AG09319 (cell line): ENCODE data around the gene BATF3.

Source experiments
- DNase-seq: peaks from one replicate; pipeline ENCODE4 v3.0.0-alpha.2; 2010; ENCODE audit warnings: low read depth; ENCODE audit errors: extremely low read depth
- TF ChIP-seq, protein P1 (sequence below): IDR thresholded peaks from 2 replicates; pipeline ENCODE4 v1.5.1; 2011; ENCODE audit warnings: low read depth, mild to moderate bottlenecking, inconsistent platforms, low read length, moderate library complexity

BATF3 gene

DNA sequence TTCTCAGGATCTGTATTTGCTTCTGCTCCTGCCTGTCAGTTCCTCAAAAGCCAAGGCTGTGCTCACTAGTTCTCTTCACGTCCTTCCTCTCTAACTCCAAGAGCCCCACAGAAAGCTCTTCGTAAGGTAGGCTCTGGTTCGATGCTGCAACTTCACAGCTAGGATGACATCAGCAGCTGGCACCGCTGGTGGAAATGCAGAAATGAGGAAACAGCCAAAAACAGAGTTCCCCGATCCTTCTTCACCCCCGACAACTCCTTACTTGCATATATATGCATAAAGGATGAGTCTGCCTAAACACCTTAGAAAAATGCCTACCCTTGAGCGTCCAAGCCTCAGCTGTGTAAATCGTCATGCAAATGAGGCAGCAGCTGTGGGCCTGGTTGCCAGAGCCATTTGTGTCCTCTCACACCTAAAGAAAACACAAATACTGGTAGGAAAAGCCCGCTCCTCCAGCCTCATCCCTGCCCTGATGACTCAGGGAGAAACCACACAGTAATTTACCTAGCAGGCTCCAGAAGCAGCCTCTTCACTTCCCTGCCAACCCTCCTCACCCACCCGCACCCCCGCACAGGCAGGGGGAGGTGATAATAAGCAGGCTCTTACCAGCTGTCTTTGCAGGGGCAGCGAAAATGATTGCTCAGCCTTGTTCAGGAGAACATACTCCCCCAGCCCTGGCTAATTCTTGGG lies 28.2 kb downstream of the BATF3 start:
- no peak for DNase-seq
- TF ChIP-seq, protein P1, sequence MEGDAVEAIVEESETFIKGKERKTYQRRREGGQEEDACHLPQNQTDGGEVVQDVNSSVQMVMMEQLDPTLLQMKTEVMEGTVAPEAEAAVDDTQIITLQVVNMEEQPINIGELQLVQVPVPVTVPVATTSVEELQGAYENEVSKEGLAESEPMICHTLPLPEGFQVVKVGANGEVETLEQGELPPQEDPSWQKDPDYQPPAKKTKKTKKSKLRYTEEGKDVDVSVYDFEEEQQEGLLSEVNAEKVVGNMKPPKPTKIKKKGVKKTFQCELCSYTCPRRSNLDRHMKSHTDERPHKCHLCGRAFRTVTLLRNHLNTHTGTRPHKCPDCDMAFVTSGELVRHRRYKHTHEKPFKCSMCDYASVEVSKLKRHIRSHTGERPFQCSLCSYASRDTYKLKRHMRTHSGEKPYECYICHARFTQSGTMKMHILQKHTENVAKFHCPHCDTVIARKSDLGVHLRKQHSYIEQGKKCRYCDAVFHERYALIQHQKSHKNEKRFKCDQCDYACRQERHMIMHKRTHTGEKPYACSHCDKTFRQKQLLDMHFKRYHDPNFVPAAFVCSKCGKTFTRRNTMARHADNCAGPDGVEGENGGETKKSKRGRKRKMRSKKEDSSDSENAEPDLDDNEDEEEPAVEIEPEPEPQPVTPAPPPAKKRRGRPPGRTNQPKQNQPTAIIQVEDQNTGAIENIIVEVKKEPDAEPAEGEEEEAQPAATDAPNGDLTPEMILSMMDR = no peak

DNA sequence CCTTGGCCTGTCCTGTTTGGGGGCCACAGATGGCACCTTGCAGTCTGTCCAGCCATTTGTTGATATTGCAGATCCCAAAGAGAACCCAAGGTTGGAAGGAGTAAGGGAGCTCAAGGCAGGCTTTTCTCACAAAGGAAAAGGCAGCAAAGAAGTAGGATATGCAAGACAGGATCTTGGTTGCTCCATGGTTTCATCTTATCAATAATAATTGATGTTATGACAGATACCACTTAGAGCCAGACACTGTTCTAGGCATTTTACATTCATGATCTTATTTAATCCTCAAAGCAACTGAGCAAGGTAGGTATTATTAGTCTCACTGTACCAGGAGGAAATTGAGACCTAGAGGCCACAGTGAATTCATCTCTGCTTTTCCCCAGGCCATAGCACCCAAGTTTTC lies 28.8 kb downstream of the BATF3 start:
- TF ChIP-seq, protein P1 = no peak
- DNase-seq = no peak

DNA sequence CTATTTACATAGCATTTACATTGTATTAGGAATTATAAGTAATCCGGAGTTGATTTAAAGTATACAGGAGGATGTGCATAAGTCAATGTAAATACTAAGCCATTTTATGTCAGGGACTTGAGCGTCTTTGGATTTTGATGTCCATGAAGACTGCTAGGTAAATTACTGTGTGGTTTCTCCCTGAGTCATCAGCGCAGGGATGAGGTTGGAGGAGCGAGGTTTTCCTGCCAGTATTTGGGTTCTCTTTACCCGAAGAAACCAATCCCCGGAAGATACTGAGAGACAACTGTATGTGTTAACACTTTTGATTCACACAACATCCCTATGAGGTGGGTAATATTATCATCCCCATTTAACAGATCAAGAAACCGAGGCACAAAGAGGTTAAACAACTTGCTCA lies 29.3 kb downstream of the BATF3 start:
- no peak for DNase-seq

DNA sequence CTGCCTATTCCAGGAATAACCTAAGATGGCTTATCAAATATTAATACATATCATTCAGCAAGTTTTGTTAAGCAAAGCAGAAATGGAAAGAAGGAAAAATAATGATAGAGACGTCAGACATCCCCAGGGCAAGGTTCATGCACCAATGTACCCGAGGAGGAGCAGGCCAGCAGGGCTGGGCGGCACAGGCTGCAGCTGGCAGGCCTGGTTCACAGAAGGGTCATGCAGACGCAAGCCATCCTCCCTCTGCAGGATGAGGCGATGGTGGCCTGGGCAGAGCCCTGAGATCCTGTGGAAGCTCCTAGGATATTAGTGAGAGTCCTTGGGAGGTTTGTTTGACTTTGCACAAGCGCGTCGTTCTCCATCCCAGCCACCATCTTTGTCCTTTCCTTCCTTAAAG lies 30.0 kb downstream of the BATF3 start:
- DNase-seq = no peak
- TF ChIP-seq, protein P1 = no peak

More for the DNA sequence above, 29.3 kb downstream of the BATF3 start:
- TF ChIP-seq, protein P1 = no peak

DNA sequence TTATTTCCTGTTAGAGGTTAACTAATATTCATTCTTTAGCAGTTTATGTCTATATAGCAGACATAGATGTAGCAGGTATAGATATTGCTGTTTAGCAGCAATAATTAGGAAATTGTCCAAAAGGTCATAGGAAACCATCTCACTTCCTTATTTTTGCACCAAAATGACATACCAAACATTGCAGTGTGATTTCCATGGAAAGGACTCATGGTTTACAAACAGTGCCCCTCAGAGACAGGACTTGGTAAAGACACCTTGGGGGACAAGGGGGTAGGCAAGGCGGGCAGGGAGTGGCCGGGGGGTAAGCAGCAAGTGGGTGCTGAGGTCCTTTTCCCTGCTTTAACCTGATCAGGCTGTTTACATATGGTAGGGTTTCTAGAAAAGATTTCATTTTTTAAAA lies 30.5 kb downstream of the BATF3 start:
- TF ChIP-seq, protein P1 = peak; percentile 28
- no peak for DNase-seq

GRCh38 chr1:212668477-212668876 lies 31.2 kb downstream of the BATF3 start:
- DNase-seq = no peak
- TF ChIP-seq, protein P1 = no peak

GRCh38 chr1:212667223-212668139 lies 32.2 kb downstream of the BATF3 start:
- peak; percentile 88 for DNase-seq
- TF ChIP-seq, protein P1 = no peak
